GM19193 (cell line): ENCODE data around the gene LMX1B.

Experiments
- POLR2A ChIP-seq: IDR thresholded peaks from 4 replicates; pipeline ENCODE4 v1.6.1; 2011; ENCODE audit not compliant: insufficient read depth, insufficient read length; ENCODE audit errors: extremely low read depth

Gene LMX1B

DNA sequence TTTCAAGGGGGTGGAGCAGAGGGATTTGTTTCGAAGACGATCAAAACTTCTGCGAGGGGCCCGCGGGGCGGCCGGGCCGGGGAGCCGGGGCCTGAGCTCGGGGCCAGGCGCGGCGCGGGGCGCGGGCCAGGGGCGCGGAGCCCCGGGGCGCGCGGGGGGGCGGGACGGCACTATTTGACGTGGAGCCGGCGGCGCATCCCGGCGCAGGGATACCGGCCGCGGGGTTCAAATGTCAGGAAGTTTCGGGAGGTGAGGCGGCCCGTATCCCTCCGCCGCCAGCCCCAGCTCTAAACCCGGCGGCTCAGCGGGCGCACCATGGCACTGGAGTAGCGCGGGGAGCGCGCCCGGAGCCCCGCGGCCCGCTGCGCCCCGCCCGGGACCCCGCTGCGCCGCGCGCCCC lies at the start of gene LMX1B:
TSS of gene LMX1B (plus strand) at position 278 of the 400 bp plus-strand sequence. CDS start 522 bp downstream, outside the sequence.
- no peak for TF ChIP-seq POLR2A

DNA sequence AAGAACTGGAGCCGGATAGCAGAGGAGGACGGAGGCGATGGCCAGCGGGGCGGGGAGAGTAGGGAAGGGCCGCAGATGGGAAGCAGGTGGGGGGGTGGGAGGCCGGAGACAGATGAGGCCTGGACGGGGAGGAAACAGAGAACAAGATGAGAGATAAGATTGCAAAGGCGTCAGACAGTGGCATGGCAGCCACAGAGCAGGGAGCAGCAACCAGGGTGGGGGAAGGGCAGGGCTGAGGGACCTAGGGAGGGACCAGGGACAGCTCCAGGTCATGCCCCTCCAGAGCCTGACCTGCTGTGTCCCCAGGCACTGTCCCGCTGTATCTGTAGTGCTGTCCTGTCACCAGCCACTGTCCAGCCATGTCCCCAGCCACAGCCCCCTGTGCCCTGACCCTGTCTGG lies 49.6 kb upstream of the LMX1B start:
- no peak for TF ChIP-seq POLR2A

DNA sequence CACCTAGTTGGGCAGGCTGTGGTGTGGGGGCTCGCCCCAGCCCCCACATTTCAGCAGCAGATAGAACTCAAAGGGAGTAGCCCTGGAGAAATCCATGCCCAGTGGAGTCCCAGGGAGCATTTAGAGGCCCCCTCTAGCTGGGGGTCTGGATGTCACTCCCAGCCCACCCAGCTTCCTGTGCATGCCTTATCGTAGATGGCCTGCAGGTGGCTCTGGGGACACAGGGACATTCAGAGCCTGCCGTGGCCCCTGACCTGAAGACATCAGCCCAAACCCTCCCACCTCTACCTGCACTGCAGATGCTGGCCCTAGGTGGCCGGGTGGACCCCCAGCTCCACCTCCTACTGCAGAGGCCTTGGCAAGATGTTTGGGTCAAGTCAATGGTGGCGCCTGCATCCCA lies 49.0 kb upstream of the LMX1B start:
- TF ChIP-seq POLR2A: no peak

DNA sequence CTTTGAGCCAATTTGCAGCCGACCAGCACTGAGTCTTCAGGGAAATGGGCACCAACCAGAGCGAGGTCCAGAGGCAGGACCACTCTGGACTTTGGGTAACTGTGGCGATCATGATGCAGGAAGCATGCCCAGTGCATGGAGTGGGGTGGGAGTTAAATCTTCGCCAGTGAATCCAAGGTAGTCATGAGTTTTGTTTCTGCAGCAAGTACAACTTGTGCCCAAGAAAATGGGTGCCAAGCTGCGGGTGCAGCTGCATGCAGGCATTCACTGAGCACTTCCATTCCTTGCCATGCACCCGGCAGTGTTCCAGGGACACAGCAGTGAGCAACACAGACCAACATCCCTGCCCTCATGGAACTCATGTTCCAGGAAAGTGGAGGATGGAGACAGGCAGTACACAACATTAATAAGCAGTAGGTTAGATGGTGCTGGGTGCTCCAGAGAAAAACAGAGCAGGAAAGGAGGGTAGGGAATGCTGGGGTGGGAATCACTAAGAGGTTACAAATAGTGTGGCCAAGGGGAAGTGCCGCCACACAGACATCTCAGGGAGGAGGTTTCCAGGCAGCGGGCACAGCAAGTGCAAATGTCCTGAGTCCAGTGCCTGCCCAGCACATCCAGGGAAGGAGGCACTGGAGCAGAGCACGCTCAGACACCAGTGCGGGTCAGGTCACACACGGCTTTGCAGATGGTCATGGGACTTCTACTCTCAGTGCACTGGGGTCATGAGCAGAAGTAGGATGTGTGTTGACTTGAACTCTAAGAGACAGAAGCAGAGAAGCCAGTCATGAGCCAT lies 48.2 kb upstream of the LMX1B start:
- TF ChIP-seq POLR2A: no peak

DNA sequence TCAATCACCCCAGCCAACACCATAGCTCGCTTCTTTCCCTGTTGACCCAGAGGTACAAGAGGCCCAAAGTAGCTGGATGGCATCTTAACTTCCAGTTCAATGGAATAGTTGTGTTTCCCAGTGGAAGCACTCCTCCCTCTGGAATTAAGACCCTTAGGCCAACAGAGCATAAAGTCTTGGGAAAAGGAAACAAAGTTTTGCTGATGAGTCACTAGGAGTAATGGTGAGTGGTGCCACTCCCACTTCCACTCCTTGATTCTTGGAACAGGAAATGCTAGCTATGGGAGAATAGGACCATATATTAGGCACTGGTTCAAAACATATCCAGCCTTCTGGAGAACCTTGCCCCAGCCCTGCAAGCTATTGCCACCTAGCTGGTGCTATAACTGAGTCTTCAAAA lies 44.7 kb upstream of the LMX1B start:
- no peak for TF ChIP-seq POLR2A

DNA sequence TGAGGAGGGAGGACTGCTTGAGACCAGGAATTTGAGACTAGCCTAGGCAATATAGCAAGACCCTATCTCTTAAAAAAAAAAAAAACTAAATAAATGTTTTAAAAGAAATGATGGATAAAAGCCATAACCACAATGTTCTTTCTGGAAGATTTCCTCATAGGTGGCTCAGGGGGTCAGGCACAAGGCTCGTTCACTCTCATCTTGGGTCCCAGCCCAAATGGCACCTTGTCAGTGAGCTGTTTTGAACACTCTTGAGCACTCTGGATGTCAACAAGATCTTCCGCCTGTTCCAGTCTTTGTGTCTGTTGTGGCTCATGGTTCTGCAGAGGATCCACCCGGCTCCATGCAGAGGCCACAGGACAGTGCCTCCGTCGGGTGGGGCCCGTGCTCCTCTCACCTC lies 35.7 kb upstream of the LMX1B start:
- TF ChIP-seq POLR2A: no peak

DNA sequence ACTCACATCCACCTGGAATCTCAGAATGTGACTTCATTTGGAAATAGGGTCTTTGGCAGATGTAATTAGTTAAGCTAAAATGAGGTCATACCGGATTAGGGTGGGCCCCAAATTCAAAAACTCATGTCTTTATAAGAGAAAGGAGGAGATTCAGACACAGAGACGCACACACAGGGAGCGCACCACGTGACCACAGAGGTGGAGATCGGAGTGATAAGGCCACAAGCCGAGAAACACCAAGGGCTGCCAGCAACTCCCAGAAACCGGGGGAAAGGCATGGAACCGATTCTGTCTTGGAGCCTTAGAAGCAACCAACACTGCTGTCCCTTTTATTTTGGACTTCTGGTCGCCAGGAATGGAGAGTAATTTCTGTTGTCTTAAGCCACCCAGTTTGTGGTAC lies 31.8 kb upstream of the LMX1B start:
- no peak for TF ChIP-seq POLR2A

DNA sequence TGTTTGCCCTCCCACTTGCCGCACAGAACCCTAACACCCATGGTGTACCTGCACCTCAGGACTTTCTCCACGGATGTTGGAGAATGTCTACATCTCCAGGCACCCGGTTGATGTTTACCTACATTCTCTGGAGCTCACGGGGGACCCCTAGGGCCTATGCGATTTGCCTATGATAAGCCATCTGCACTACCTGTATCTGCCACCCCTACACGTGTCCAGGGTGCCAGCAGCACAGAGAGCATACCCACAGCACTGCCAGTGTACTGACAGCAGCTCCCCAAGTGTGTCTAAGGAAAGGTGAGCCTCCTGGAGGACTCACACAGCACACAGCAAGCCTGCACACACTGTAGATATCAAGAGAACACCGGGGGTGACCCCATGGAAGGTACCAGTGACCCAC lies 31.3 kb upstream of the LMX1B start:
- no peak for TF ChIP-seq POLR2A

DNA sequence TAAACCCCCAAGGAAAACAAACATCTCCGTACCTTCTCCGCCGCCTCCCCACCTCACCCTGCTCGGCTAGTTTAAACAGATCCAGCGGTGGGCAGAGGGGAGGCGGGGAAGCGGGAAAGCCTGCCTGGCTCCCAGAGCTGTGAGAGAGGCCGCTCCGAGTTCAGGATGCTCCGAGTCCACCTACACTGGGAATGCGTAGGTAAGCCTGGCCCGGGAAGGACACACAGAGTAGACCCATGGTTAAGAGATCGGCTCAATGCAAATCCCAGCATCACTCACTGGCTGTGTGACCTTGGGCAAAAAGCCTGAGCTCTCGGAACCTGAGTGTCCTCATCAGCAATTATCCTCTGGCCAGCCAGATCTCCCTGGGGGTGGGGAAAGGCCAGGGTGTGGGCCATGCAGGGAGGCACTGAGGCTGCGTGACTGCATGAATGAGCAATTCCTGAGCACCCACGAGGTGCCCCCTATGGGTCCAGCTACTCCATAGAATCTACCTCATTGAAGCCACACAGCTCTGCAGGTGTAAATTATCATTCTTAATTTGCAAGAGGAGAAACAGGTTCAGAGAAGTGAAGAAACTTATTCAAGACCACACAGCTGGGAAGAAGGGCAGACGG lies 30.5 kb upstream of the LMX1B start:
- TF ChIP-seq POLR2A: no peak

DNA sequence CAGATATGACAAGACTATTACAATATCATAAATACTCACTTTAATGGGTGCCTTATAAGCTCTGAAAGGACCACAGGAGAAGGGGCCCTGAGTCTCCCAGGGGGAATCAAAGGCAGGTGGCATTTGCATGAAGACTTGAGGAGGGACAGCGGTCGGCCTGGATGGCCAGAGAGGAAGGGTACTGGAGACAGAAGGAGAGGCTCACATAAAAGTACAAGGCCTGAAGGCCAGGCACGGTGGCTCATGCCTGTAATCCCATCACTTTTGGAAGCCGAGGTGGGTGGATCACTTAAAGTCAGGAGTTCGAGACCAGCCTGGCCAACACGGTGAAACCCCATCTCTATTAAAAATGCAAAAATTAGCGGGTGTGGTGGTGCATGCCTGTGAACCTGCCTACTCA lies 29.1 kb upstream of the LMX1B start:
- TF ChIP-seq POLR2A: no peak

DNA sequence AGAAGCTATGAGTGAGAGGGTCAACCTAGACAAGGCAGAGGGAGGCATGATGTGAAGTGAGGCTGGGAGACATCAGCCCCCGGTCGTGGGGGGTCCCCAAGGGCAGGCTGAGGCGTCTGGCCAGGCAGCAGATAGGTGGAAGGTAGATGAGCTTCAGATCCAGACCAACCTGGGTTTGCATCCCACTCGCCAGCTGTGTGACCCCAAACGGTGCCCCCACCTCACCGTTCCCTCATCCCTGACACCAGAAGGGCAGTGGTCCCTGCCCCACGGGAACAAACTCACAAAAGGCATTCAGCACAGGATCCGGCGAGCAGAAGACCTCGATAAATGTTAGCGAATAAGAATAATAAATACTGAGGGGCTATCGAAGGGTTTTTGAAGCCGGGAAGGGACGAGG lies 27.5 kb upstream of the LMX1B start:
- no peak for TF ChIP-seq POLR2A

DNA sequence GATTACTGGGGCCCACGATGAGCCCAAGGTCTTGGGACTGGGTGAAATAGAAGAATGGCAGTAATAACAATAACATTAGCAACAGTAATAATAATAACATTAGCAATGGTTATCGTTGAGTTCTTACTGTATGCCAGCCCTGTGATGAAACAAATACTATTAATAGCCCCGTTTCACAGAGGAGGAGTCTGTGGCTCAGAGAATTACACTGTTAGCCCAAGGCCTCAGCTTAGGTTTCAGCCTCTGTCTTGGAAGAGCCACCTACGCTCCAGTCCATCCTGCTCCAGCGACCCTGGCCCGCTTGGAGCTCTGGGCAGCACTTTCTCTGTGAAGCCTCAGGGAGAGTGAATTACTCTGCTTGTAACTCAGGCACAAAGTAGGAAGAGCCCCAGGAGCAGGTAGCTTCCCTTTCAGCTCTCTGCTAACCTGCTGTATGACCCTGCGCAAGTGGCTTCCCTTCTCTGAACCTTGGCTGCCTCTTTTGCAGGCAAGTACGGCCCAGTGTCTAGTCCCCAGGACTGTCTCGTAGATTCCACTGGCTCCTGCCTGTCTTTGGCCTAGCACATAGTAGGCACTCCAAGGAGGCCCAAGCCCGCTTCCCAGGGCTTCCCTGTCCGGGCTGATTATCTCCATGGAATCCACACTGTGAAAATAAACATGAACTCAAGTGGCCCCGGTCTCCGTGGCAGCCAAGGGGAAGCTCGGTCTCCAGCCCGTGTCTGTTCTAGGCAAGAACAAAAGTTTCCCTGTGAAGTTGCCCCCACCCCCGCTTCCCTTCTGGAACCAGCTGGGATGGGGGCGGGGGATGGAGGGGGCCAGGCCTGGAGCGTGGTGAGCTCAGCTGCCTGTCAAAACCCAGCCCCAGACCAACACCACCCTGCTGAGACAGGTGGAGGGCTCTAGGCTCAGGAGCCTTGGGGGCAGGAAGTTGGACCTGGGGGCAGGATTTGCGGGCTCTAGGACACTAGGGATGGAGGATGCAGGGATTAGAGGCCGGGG lies 26.2 kb upstream of the LMX1B start:
- TF ChIP-seq POLR2A: no peak

DNA sequence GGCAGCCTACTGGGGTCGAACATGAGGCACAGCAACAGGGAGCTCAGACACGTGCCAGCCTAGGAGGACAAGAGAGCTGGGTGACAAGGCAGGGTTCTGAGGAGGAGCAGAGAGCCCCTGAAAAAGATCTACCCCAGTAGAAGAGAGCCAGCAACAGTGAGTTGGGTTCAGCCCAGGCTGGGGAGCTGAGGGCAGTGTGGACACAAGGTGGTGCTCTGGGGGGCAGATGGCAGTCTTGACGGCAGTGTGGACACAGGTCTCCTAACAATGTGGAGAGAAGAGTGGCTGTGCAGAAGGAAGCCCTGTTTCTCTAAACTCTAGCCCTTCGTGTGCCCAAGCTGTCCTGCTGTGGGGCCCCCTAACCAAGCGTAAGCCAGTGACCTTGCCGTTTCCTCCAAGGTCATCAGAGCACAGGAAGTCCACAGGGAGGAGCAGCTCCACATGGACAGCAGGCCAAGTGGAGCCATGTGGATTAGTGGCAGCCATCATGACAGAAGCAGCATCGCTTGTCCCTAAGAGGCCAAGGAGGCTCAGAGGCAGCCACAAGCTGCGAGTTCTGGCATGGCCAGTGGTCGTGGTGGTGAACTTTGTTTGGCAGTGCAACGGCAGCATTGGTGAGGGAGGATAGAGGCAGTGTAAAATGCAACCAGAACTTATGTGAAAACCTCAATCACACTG lies 25.1 kb upstream of the LMX1B start:
- TF ChIP-seq POLR2A: no peak

DNA sequence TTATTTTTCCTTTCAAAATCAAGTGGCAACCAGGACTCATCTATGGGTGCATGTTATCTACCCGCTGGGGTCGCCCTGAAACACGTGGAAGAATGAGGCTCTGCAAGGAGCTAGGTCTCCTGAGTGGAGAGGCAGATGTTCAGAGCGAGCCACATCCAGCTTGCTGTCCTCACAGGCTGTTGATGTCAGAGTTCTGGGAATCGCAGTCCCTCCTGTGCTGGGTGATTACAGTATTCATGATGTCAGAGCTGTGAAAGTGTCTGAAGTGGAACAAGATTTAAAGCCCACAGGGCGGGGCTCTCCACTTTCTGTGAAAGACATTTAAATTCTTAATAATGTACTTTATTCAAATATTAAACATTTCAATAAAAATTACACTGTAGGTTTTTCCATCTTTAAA lies 24.4 kb upstream of the LMX1B start:
- TF ChIP-seq POLR2A: no peak

DNA sequence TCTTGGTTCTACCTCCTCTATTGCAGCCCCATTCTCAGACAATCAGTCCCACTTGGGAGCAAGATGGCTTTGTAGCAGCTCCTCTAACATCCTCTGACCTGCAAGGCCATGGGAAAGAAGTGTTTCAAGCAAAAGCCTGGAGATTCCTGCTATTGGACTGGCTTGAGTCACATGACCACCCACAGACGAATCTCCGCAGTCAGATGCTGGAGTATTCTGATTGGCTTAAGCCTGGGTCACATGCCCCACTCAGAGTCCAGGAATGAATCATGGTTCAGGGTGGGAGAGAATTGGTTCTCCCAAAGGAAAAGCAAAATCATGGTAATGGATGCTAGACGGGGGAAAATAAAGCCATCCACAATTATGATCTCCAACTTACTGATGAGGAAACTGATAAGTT lies 22.6 kb upstream of the LMX1B start:
- TF ChIP-seq POLR2A: no peak
